DND-41 (cell line): Measurements from ENCODE around the gene PSMC3IP.

Source experiments
- CTCF ChIP-seq: IDR thresholded peaks from 2 replicates; pipeline ENCODE4 v1.5.1; 2012; ENCODE audit warnings: borderline replicate concordance, low read length, moderate library complexity, mild to moderate bottlenecking; ENCODE audit not compliant: poor library complexity, severe bottlenecking; ENCODE audit errors: extremely low read depth
- EZH2 ChIP-seq: IDR thresholded peaks from 3 replicates; pipeline ENCODE4 v1.6.1; 2012; ENCODE audit warnings: borderline replicate concordance, low read depth, mild to moderate bottlenecking, moderate library complexity, low read length, inconsistent platforms; ENCODE audit not compliant: severe bottlenecking

GRCh38 chr17:42536372-42537155 lies 41.0 kb downstream of the PSMC3IP start:
- TF ChIP-seq CTCF (peak; percentile 14), EZH2 (no peak)
